DND-41 (cell line): ENCODE results near the gene DHX34.
"Not testable (repeated sequence)": the region's sequence is repeated elsewhere in the genome, so short reads cannot be mapped to it uniquely, and the experiment has no call there.

ENCODE experiments used
- ATAC-seq: fragments of 200-7000 bp; cut with Tn5 transposase; 3 replicates; pipeline ENCODE4 v1.9.1; 2021; ENCODE audit warnings: low read depth; ENCODE audit not compliant: insufficient read depth
- DNase-seq: peaks from one replicate; pipeline ENCODE4 v3.0.0-alpha.2; 2020
- H2AFZ ChIP-seq: 2 replicates; pipeline ENCODE4 v1.6.0; 2012; ENCODE audit warnings: low read depth, low read length
- H3K27ac ChIP-seq: 2 replicates; pipeline ENCODE4 v1.5.1; 2012; ENCODE audit warnings: low read length, inconsistent platforms
- H3K27me3 ChIP-seq: fragments of 200-600 bp; sonication (generic); 2 replicates; pipeline ENCODE4 v1.6.0; 2012; ENCODE audit warnings: low read length, mild to moderate bottlenecking, inconsistent platforms; ENCODE audit not compliant: insufficient read depth, poor library complexity
- H3K36me3 ChIP-seq: 2 replicates; pipeline ENCODE4 v1.5.1; 2012; ENCODE audit warnings: low read length, inconsistent platforms; ENCODE audit not compliant: insufficient read depth
- H3K4me1 ChIP-seq: 2 replicates; pipeline ENCODE4 v1.5.1; 2012; ENCODE audit warnings: mild to moderate bottlenecking, low read length; ENCODE audit not compliant: insufficient read depth
- H3K4me2 ChIP-seq: 2 replicates; pipeline ENCODE4 v1.6.0; 2012; ENCODE audit warnings: mild to moderate bottlenecking, moderate library complexity, low read length, inconsistent platforms; ENCODE audit not compliant: insufficient read depth
- H3K4me3 ChIP-seq, 2 experiments: fragments of 200-600 bp in 1 of 2; shearing (Covaris generic) in 1 of 2; 2 replicates each; pipeline ENCODE4 v1.5.1; 2012 to 2016; ENCODE audit warnings: inconsistent platforms in 2 of 2, low read length in 2 of 2, mild to moderate bottlenecking in 2 of 2, low read depth in 1 of 2, moderate library complexity in 1 of 2
- H3K79me2 ChIP-seq: 2 replicates; pipeline ENCODE4 v1.6.0; 2012; ENCODE audit warnings: low read length, inconsistent platforms; ENCODE audit not compliant: insufficient read depth
- H3K9ac ChIP-seq: 2 replicates; pipeline ENCODE4 v1.6.0; 2012; ENCODE audit warnings: low read depth, mild to moderate bottlenecking, inconsistent platforms, low read length, moderate library complexity
- H3K9me3 ChIP-seq: 2 replicates; pipeline ENCODE4 v1.5.1; 2012; ENCODE audit warnings: low read length, moderate library complexity, mild to moderate bottlenecking, inconsistent platforms; ENCODE audit not compliant: insufficient read depth, severe bottlenecking
- H4K20me1 ChIP-seq: 2 replicates; pipeline ENCODE4 v1.6.0; 2012; ENCODE audit warnings: low read length; ENCODE audit not compliant: insufficient read depth
- CTCF ChIP-seq: IDR thresholded peaks from 2 replicates; pipeline ENCODE4 v1.5.1; 2012; ENCODE audit warnings: borderline replicate concordance, low read length, moderate library complexity, mild to moderate bottlenecking; ENCODE audit not compliant: poor library complexity, severe bottlenecking; ENCODE audit errors: extremely low read depth
- EZH2 ChIP-seq: IDR thresholded peaks from 3 replicates; pipeline ENCODE4 v1.6.1; 2012; ENCODE audit warnings: borderline replicate concordance, low read depth, mild to moderate bottlenecking, moderate library complexity, low read length, inconsistent platforms; ENCODE audit not compliant: severe bottlenecking

Gene DHX34

GRCh38 chr19:47381653-47382279 is 32.7 kb downstream of the DHX34 start:
- no peaks in the 10 kb centered on the region for H3K9me3 ChIP-seq
- H3K4me3 ChIP-seq = no peak overlapping the region
- H2AFZ ChIP-seq = no peak overlapping the region
- TF ChIP-seq CTCF (no peak), EZH2 (no peak)
- no peaks in the 10 kb centered on the region for H3K27me3 ChIP-seq
- peaks cover 25% of the 10 kb centered on the region for H4K20me1 ChIP-seq
- ATAC-seq (no peak), DNase-seq (no peak)
- no peak overlapping the region for H3K9ac ChIP-seq
- H3K4me2 ChIP-seq = no peak overlapping the region
- H3K79me2 ChIP-seq = no peaks in the 10 kb centered on the region
- peaks cover 51% of the 10 kb centered on the region for H3K36me3 ChIP-seq
- no peak overlapping the region for H3K27ac ChIP-seq
- H3K4me1 ChIP-seq = no peaks in the 10 kb centered on the region

GRCh38 chr19:47383890-47384289 is 34.8 kb downstream of the DHX34 start:
- not testable (repeated sequence) for H3K9ac ChIP-seq, H3K4me2 ChIP-seq, H3K4me3 ChIP-seq, H3K9me3 ChIP-seq, H3K27ac ChIP-seq, DNase-seq, H3K79me2 ChIP-seq, H3K4me1 ChIP-seq, H2AFZ ChIP-seq, H3K27me3 ChIP-seq
- peaks cover 25% of the 10 kb centered on the region for H4K20me1 ChIP-seq
- ATAC-seq = 0 out of 3 replicates have a peak, but pooled peaks have one; percentile 20
- peaks cover 34% of the 10 kb centered on the region for H3K36me3 ChIP-seq

DNA sequence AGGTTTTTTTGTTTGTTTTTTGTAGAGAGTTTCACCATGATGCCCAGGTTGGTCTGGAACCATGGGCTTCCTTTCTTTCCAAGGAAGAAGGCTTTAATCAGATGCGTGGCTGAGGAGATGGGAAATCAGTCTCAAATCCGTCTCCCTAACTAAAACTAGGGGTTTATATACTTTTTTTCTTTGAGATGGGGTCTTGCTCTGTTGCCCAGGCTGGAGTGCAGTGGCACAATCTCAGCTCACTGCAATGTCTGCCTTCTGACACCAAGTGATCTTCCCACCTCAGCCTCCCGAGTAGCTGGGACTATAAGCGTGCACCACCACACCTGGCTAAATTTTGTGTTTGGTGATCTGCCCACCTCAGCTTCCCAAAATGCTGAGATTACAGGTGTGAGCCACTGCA is 35.4 kb downstream of the DHX34 start:
- H2AFZ ChIP-seq, ATAC-seq, DNase-seq, H3K4me3 ChIP-seq, H3K27ac ChIP-seq, H3K4me1 ChIP-seq, H3K27me3 ChIP-seq, H3K9ac ChIP-seq, H3K4me2 ChIP-seq, H3K9me3 ChIP-seq, H3K79me2 ChIP-seq: not testable (repeated sequence)
- Histone ChIP-seq H3K36me3 (peaks cover 28% of the 10 kb centered on the region), H4K20me1 (peaks cover 21% of the 10 kb centered on the region)

GRCh38 chr19:47386582-47386981 is 37.5 kb downstream of the DHX34 start:
- not testable (repeated sequence) for H3K36me3 ChIP-seq, DNase-seq, H3K9ac ChIP-seq, H2AFZ ChIP-seq, H3K4me2 ChIP-seq, H3K27me3 ChIP-seq, H3K9me3 ChIP-seq, H3K4me3 ChIP-seq, H4K20me1 ChIP-seq, ATAC-seq, H3K4me1 ChIP-seq, H3K27ac ChIP-seq, H3K79me2 ChIP-seq

GRCh38 chr19:47387623-47388022 is 38.5 kb downstream of the DHX34 start:
- not testable (repeated sequence) for H3K4me2 ChIP-seq, H3K4me1 ChIP-seq, H3K79me2 ChIP-seq, DNase-seq, H3K9ac ChIP-seq, H4K20me1 ChIP-seq, H3K27ac ChIP-seq, H2AFZ ChIP-seq, H3K36me3 ChIP-seq, ATAC-seq, H3K4me3 ChIP-seq, H3K9me3 ChIP-seq, H3K27me3 ChIP-seq

DNA sequence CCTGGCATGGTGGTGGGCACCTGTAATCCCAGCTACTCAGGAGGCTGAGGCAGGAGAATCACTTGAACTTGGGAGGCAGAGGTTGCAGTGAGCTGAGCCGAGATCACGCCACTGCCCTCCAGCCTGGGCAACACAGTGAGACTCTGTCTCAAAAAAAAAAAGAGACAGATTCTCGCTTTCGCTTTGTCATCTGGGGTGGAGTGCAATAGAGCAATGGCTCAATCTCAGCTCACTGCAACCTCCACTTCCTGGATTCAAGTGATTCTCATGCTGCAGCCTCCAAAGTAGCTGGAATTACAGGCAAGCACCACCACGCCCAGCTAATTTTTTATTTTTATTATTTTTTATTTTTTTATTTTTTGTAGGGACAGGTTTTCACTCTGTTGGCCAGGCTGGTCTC is 39.6 kb downstream of the DHX34 start:
- not testable (repeated sequence) for H3K36me3 ChIP-seq, H3K9ac ChIP-seq, H3K4me3 ChIP-seq, H4K20me1 ChIP-seq, H3K4me2 ChIP-seq, DNase-seq, H3K9me3 ChIP-seq, H3K27me3 ChIP-seq, ATAC-seq, H3K79me2 ChIP-seq, H2AFZ ChIP-seq, H3K4me1 ChIP-seq, H3K27ac ChIP-seq
